ENCODE data around the gene ATP2A3.
"Not testable (repeated sequence)": the region's sequence is repeated elsewhere in the genome, so short reads cannot be mapped to it uniquely, and the experiment has no call there.

ATP2A3 gene

DNA sequence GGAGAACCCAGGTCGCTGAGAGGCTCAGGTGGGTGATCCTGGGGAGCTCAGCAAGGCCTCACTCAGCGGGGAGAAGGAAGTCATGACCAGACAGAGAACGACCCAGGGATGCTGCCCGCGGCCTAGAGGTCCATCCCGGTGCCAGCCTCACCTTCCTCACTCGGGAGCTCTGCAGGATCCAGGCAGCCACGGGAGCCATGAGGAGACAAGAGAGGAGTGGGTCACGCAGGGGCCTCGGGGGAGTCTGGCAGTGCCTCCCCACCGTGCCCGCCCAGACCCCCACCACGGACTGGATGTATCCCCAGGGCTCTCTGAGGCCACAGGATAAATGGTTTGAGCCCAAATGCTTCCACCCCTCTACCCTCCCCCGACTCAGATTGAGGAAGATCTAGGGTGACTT lies 10.7 kb downstream of the ATP2A3 start:
- Histone ChIP-seq H3K27me3 (ENCODE audit: control insufficient read depth in 1 of 2, insufficient read depth in 2 of 2, low read length in 2 of 2) (no peaks in the 10 kb centered on the region), H3K4me3 (ENCODE audit: low read length in 2 of 2) (no peak overlapping the region), H3K9me3 (ENCODE audit: control insufficient read depth in 2 of 2, low read length in 2 of 2) (no peaks in the 10 kb centered on the region), H3K36me3 (ENCODE audit: control insufficient read depth in 2 of 2, insufficient read depth in 2 of 2, low read length in 2 of 2) (no peaks in the 10 kb centered on the region), H3K9ac (ENCODE audit: low read length in 2 of 2) (no peak overlapping the region), H3K4me1 (ENCODE audit: control insufficient read depth, insufficient read depth, low read length) (no peaks in the 10 kb centered on the region), H3K27ac (ENCODE audit: low read length) (no peak overlapping the region)

DNA sequence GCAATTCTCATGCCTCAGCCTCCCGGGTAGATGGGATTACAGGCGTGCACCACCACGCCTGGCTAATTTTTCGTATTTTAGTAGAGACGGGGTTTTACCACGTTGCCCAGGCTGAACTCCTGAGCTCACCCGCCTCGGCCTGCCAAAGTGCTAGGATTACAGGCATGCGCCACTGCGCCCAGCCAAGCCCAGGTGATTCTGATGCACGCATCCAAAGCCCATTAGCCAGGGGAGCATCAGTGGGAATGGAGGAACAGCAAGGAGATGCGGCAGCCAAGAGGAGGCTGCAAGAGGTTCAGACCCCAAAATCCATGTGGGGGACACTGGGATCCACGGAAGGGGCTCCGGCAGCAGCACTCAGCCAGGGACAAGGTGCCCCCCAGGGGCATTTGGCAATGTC lies 12.1 kb downstream of the ATP2A3 start:
- Histone ChIP-seq H3K9ac (ENCODE audit: low read length in 2 of 2) (no peak overlapping the region), H3K36me3 (ENCODE audit: control insufficient read depth in 2 of 2, insufficient read depth in 2 of 2, low read length in 2 of 2) (no peaks in the 10 kb centered on the region), H3K4me1 (ENCODE audit: control insufficient read depth, insufficient read depth, low read length) (no peaks in the 10 kb centered on the region), H3K27me3 (ENCODE audit: control insufficient read depth in 1 of 2, insufficient read depth in 2 of 2, low read length in 2 of 2) (no peaks in the 10 kb centered on the region), H3K27ac (ENCODE audit: low read length) (no peak overlapping the region), H3K4me3 (ENCODE audit: low read length in 2 of 2) (no peak overlapping the region), H3K9me3 (ENCODE audit: control insufficient read depth in 2 of 2, low read length in 2 of 2) (no peaks in the 10 kb centered on the region)

DNA sequence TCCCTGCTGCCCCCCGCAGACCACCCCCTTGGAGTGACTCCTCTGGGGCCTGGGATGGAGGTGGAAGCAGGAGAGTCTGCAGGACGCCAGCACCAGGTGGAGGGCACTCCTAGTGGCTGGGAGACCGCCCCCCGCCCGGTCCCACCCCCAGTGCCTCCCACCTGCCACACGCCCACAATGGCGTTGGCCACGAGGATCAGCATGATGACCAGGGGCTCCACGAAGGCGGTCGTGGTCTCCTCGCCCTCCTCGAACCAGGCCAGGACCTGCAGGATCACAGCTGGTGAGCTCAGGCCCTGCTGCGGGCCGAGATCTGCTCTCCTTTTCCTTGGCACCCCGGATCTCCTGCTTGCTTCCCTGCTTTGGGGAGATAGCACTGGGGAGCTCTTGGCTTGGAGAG lies 12.8 kb downstream of the ATP2A3 start:
- no peak overlapping the region for H3K4me3 ChIP-seq (ENCODE audit: low read length in 2 of 2)

DNA sequence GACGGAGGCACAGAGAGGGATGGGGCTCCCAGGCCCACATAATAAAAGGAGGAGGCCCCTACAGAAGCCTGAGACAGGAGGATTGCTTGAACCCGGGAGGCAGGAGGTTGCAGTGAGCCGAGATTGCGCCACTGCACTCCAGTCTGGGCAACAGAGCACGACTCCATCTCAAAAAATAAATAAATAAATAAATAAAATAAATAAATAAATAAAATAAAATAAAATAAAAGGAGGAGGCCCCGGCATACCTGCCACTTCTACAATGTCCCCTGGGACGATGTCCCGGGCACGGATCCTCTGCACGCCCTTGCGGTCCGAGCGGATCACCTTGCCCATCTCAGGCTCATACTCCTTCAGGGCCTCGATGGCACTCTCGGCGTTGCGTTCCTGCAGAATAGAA lies 13.2 kb downstream of the ATP2A3 start:
- Histone ChIP-seq H3K9ac (ENCODE audit: low read length in 2 of 2) (no peak overlapping the region), H3K4me1 (ENCODE audit: control insufficient read depth, insufficient read depth, low read length) (no peaks in the 10 kb centered on the region), H3K27me3 (ENCODE audit: control insufficient read depth in 1 of 2, insufficient read depth in 2 of 2, low read length in 2 of 2) (no peaks in the 10 kb centered on the region), H3K36me3 (ENCODE audit: control insufficient read depth in 2 of 2, insufficient read depth in 2 of 2, low read length in 2 of 2) (no peaks in the 10 kb centered on the region), H3K27ac (ENCODE audit: low read length) (no peak overlapping the region), H3K9me3 (ENCODE audit: control insufficient read depth in 2 of 2, low read length in 2 of 2) (no peaks in the 10 kb centered on the region), H3K4me3 (ENCODE audit: low read length in 2 of 2) (no peak overlapping the region)

More for the DNA sequence above, 12.8 kb downstream of the ATP2A3 start:
- Histone ChIP-seq H3K9me3 (ENCODE audit: control insufficient read depth in 2 of 2, low read length in 2 of 2) (no peaks in the 10 kb centered on the region), H3K27ac (ENCODE audit: low read length) (no peak overlapping the region), H3K4me1 (ENCODE audit: control insufficient read depth, insufficient read depth, low read length) (no peaks in the 10 kb centered on the region), H3K9ac (ENCODE audit: low read length in 2 of 2) (no peak overlapping the region), H3K27me3 (ENCODE audit: control insufficient read depth in 1 of 2, insufficient read depth in 2 of 2, low read length in 2 of 2) (no peaks in the 10 kb centered on the region), H3K36me3 (ENCODE audit: control insufficient read depth in 2 of 2, insufficient read depth in 2 of 2, low read length in 2 of 2) (no peaks in the 10 kb centered on the region)

GRCh38 chr17:3950584-3950983 lies 13.7 kb downstream of the ATP2A3 start:
- Histone ChIP-seq H3K36me3 (ENCODE audit: control insufficient read depth in 2 of 2, insufficient read depth in 2 of 2, low read length in 2 of 2) (no peaks in the 10 kb centered on the region), H3K9me3 (ENCODE audit: control insufficient read depth in 2 of 2, low read length in 2 of 2) (no peaks in the 10 kb centered on the region), H3K4me1 (ENCODE audit: control insufficient read depth, insufficient read depth, low read length) (no peaks in the 10 kb centered on the region), H3K9ac (ENCODE audit: low read length in 2 of 2) (no peak overlapping the region), H3K27ac (ENCODE audit: low read length) (no peak overlapping the region), H3K4me3 (ENCODE audit: low read length in 2 of 2) (no peak overlapping the region), H3K27me3 (ENCODE audit: control insufficient read depth in 1 of 2, insufficient read depth in 2 of 2, low read length in 2 of 2) (no peaks in the 10 kb centered on the region)

GRCh38 chr17:3949418-3949817 lies 14.8 kb downstream of the ATP2A3 start:
- H3K4me1 ChIP-seq (ENCODE audit: control insufficient read depth, insufficient read depth, low read length) = peaks cover 2% of the 10 kb centered on the region
- H3K27ac ChIP-seq (ENCODE audit: low read length) = no peak overlapping the region
- no peak overlapping the region for H3K4me3 ChIP-seq (ENCODE audit: low read length in 2 of 2)
- no peaks in the 10 kb centered on the region for H3K9me3 ChIP-seq (ENCODE audit: control insufficient read depth in 2 of 2, low read length in 2 of 2)
- no peaks in the 10 kb centered on the region for H3K27me3 ChIP-seq (ENCODE audit: control insufficient read depth in 1 of 2, insufficient read depth in 2 of 2, low read length in 2 of 2)
- no peak overlapping the region for H3K9ac ChIP-seq (ENCODE audit: low read length in 2 of 2)
- H3K36me3 ChIP-seq (ENCODE audit: control insufficient read depth in 2 of 2, insufficient read depth in 2 of 2, low read length in 2 of 2) = no peaks in the 10 kb centered on the region

DNA sequence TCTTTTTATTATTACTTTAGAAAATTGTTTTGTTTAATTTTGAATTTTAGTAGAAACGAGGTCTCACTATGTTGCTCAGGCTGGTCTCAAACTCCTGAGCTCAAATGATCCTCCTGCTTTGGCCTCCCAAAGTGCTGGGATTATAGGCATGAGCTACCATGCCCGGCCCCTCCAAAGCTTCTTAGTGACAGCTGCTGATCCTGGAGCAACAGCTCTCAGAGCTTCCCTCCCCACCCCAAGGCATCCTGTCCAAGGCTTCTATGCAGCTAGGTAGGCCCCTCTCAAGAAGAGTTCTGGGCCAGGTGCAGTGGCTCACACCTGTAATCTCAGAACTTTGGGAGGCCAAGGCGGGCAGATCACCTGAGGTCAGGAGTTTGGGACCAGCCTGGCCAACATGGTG lies 15.7 kb downstream of the ATP2A3 start:
- H3K9ac ChIP-seq (ENCODE audit: low read length in 2 of 2); H3K9me3 ChIP-seq (ENCODE audit: control insufficient read depth in 2 of 2, low read length in 2 of 2); H3K27ac ChIP-seq (ENCODE audit: low read length); H3K4me3 ChIP-seq (ENCODE audit: low read length in 2 of 2); H3K27me3 ChIP-seq (ENCODE audit: control insufficient read depth in 1 of 2, insufficient read depth in 2 of 2, low read length in 2 of 2); H3K36me3 ChIP-seq (ENCODE audit: control insufficient read depth in 2 of 2, insufficient read depth in 2 of 2, low read length in 2 of 2): not testable (repeated sequence)
- H3K4me1 ChIP-seq (ENCODE audit: control insufficient read depth, insufficient read depth, low read length) = peaks cover 11% of the 10 kb centered on the region

- no peak overlapping the region for H3K4me3 ChIP-seq (ENCODE audit: low read length in 2 of 2)
- H3K36me3 ChIP-seq (ENCODE audit: control insufficient read depth in 2 of 2, insufficient read depth in 2 of 2, low read length in 2 of 2) = no peaks in the 10 kb centered on the region
- no peaks in the 10 kb centered on the region for H3K9me3 ChIP-seq (ENCODE audit: control insufficient read depth in 2 of 2, low read length in 2 of 2)
- no peaks in the 10 kb centered on the region for H3K27me3 ChIP-seq (ENCODE audit: control insufficient read depth in 1 of 2, insufficient read depth in 2 of 2, low read length in 2 of 2)
- peaks cover 11% of the 10 kb centered on the region for H3K4me1 ChIP-seq (ENCODE audit: control insufficient read depth, insufficient read depth, low read length)
- H3K9ac ChIP-seq (ENCODE audit: low read length in 2 of 2) = no peak overlapping the region
- no peak overlapping the region for H3K27ac ChIP-seq (ENCODE audit: low read length)
These were observed 16.9 kb downstream of the ATP2A3 start for GRCh38 chr17:3947318-3947810.

DNA sequence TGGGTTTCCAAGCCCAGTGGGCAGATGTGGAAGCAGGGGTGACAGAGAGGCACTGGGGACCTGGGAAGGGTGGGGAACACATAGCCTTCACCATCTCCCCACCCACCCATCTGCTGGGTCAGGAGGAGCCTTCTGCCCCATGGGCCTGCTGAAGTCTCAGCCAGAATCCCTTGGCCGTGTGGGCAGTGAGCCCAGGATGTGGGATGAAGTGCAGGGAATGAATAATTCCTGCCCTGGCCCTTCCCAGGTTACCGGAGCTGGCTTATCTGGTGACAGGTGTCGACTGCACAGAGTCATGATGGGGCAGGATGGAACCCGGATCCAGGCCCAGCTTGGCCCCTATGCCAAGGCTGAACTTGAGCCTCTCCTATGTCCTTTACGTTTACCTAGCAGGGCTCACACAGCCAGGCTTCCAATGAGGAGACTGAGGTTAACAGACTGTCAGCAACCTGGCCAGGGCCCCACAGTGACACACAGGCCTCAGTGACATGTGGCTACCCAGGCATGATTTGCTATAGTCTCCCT lies 17.5 kb downstream of the ATP2A3 start:
- Histone ChIP-seq H3K4me1 (ENCODE audit: control insufficient read depth, insufficient read depth, low read length) (peaks cover 11% of the 10 kb centered on the region), H3K36me3 (ENCODE audit: control insufficient read depth in 2 of 2, insufficient read depth in 2 of 2, low read length in 2 of 2) (no peaks in the 10 kb centered on the region), H3K27ac (ENCODE audit: low read length) (no peak overlapping the region), H3K4me3 (ENCODE audit: low read length in 2 of 2) (no peak overlapping the region), H3K9me3 (ENCODE audit: control insufficient read depth in 2 of 2, low read length in 2 of 2) (no peaks in the 10 kb centered on the region), H3K27me3 (ENCODE audit: control insufficient read depth in 1 of 2, insufficient read depth in 2 of 2, low read length in 2 of 2) (no peaks in the 10 kb centered on the region), H3K9ac (ENCODE audit: low read length in 2 of 2) (no peak overlapping the region)

DNA sequence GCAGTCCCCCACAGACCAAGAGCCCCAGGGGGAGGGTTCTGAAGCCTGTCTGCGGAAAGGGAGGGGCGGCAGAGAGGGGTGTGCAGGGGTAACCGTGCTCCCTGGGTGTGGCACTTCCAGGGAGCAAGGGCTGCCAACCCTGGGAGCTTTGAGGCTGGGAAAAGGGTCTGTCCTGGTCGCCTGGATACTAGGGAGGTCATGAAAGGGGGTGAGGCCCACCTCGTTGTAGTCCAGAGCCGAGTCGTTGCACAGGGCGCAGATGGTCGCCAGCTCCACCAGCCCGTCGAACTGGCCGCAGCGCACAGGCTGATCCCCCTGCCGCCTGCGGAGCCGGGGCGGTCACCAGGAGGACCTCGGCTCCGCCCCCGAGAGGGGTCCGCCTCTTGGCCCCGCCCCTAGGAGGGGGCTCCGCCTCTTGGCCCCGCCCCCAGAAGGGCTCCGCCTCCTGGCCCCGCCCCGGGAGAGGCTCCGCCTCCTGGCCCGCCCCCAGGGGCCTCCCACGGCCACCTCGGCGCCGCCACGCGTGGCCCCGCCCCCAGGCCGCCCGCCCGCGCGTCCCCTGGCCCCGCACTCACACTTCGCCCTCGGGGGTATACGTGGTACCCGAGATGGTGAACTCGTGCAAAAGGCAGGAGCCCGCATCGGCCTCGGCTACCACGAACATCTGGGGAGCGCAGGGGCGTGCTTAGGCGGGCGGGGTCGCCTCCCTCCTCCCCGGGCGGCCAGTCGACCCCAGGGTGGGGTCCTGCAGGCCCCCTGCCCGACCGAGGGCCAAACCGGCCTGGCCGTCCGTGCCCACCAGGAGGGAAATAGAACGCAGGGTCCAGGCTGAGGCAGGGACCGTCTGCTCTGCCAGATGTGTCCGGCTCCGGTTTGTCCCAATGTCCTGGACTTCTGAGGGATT lies 19.5 kb downstream of the ATP2A3 start:
- no peak overlapping the region for H3K27ac ChIP-seq (ENCODE audit: low read length)
- H3K36me3 ChIP-seq (ENCODE audit: control insufficient read depth in 2 of 2, insufficient read depth in 2 of 2, low read length in 2 of 2) = no peaks in the 10 kb centered on the region

More for the DNA sequence above, 19.5 kb downstream of the ATP2A3 start:
- Histone ChIP-seq H3K4me1 (ENCODE audit: control insufficient read depth, insufficient read depth, low read length) (peaks cover 11% of the 10 kb centered on the region), H3K27me3 (ENCODE audit: control insufficient read depth in 1 of 2, insufficient read depth in 2 of 2, low read length in 2 of 2) (no peaks in the 10 kb centered on the region), H3K9me3 (ENCODE audit: control insufficient read depth in 2 of 2, low read length in 2 of 2) (no peaks in the 10 kb centered on the region), H3K4me3 (ENCODE audit: low read length in 2 of 2) (peak overlapping the region; percentile 65 to 67), H3K9ac (ENCODE audit: low read length in 2 of 2) (peak overlapping the region in 1 of 2 donors; percentile 21)
